GM19455 (cell line): Measurements from ENCODE around the gene C16orf74.

ENCODE experiments used
- ATAC-seq: cut with Tn5 transposase; IDR thresholded peaks from one replicate; pipeline ENCODE4 v1.9.1; 2021; ENCODE audit not compliant: unreplicated experiment

The C16orf74 gene

GRCh38 chr16:85698935-85699558 is 51.8 kb downstream of the C16orf74 start:
- no peak for ATAC-seq

GRCh38 chr16:85698459-85698891 is 52.4 kb downstream of the C16orf74 start:
- ATAC-seq, result no peak

- no peak for ATAC-seq
Measured at GRCh38 chr16:85697431-85697830, 53.5 kb downstream of the C16orf74 start.

GRCh38 chr16:85696781-85697180 is 54.1 kb downstream of the C16orf74 start:
- no peak for ATAC-seq

- ATAC-seq, result no peak
Measured at GRCh38 chr16:85695196-85696128, 55.4 kb downstream of the C16orf74 start.

GRCh38 chr16:85690469-85691064 is 60.3 kb downstream of the C16orf74 start:
- ATAC-seq, result no peak

- no peak for ATAC-seq
Measured at GRCh38 chr16:85689950-85690320, 61.0 kb downstream of the C16orf74 start.

GRCh38 chr16:85689285-85689949 is 61.5 kb downstream of the C16orf74 start:
- ATAC-seq, result no peak

- peak; percentile 82 for ATAC-seq
Measured at GRCh38 chr16:85688586-85689284, 62.2 kb downstream of the C16orf74 start, which contains the start of gene GINS2. Gene GINS2, minus strand, starts transcription at chr16:85688954. Its CDS starts 56 bp downstream, at chr16:85688898.

GRCh38 chr16:85687651-85688471 is 63.0 kb downstream of the C16orf74 start:
- ATAC-seq, result no peak

GRCh38 chr16:85686912-85687591 is 63.8 kb downstream of the C16orf74 start:
- no peak for ATAC-seq

GRCh38 chr16:85685251-85685650 is 65.6 kb downstream of the C16orf74 start:
- no peak for ATAC-seq

- no peak for ATAC-seq
Measured at GRCh38 chr16:85683363-85683762, 67.5 kb downstream of the C16orf74 start.

GRCh38 chr16:85682516-85682915 is 68.4 kb downstream of the C16orf74 start:
- ATAC-seq, result no peak

GRCh38 chr16:85681255-85681654 is 69.6 kb downstream of the C16orf74 start:
- no peak for ATAC-seq

GRCh38 chr16:85680352-85680944 is 70.4 kb downstream of the C16orf74 start:
- ATAC-seq, result no peak

GRCh38 chr16:85679870-85680269 is 71.0 kb downstream of the C16orf74 start:
- ATAC-seq, result no peak

GRCh38 chr16:85678821-85679220 is 72.1 kb downstream of the C16orf74 start:
- ATAC-seq, result no peak

GRCh38 chr16:85678016-85678415 is 72.9 kb downstream of the C16orf74 start:
- ATAC-seq, result no peak
